PC-9 (cell line): ENCODE data around the gene ABLIM1.

Experiments
- CTCF ChIP-seq: fragments of 200-600 bp; sonication (generic); conservative IDR thresholded peaks from 2 replicates; pipeline ENCODE4 v1.6.1; 2017; ENCODE audit warnings: mixed run types, antibody characterized with exemption, mild to moderate bottlenecking, moderate library complexity
- EZH2 ChIP-seq: fragments of 200-600 bp; sonication (generic); IDR thresholded peaks from 2 replicates; pipeline ENCODE4 v1.8.0; 2017; ENCODE audit warnings: antibody characterized with exemption, low read depth

GRCh38 chr10:114618722-114619121 is 39.4 kb downstream of the ABLIM1 start:
- no peak for TF ChIP-seq CTCF
- no peak for TF ChIP-seq EZH2
